Mesenteric fat pad (tissue), 1 donor: ENCODE data around the gene FAR2. TPM values are rescaled to one million over a fixed set of nuclear protein-coding genes. Genes with fewer than 3 reads are reported as not detected.
"Not testable (repeated sequence)": the region's sequence is repeated elsewhere in the genome, so short reads cannot be mapped to it uniquely, and the experiment has no call there.

Experiments used
- DNase-seq: peaks from one replicate; pipeline ENCODE4 v3.0.0-alpha.2; 2020; ENCODE audit warnings: low spot score
- total RNA-seq: library from RNA; stranded (reverse); fragmentation: NEBNext Ultra II Directional; extraction: Animal tissue kit (Norgen Biotek cat#: 25700); gene quantifications from one replicate; pipeline ENCODE4 v1.2.1, GENCODE V29; 2021
- donor health status: DM: yes; HTN: yes; CAD: no.

Gene FAR2
- total RNA-seq, 1 donor from 2014 or later, result 14.2 TPM

GRCh38 chr12:29275834-29276233 lies 126.8 kb downstream of the FAR2 start:
- DNase-seq, result no peak

GRCh38 chr12:29277231-29277630 lies 128.2 kb downstream of the FAR2 start:
- no peak for DNase-seq

GRCh38 chr12:29278673-29279420 lies 129.8 kb downstream of the FAR2 start:
- no peak for DNase-seq

GRCh38 chr12:29281371-29282005 lies 132.4 kb downstream of the FAR2 start:
- no peak for DNase-seq

GRCh38 chr12:29282031-29282816 lies 133.1 kb downstream of the FAR2 start:
- DNase-seq, result no peak

- DNase-seq, result no peak
Observed at GRCh38 chr12:29283969-29284700, 135.1 kb downstream of the FAR2 start.

GRCh38 chr12:29286081-29286790 lies 137.2 kb downstream of the FAR2 start:
- no peak for DNase-seq

- no peak for DNase-seq
Observed at GRCh38 chr12:29287622-29288021, 138.5 kb downstream of the FAR2 start.

GRCh38 chr12:29288031-29288430 lies 139.0 kb downstream of the FAR2 start:
- DNase-seq, result no peak

GRCh38 chr12:29290475-29290874 lies 141.4 kb downstream of the FAR2 start:
- DNase-seq, result not testable (repeated sequence)

- no peak for DNase-seq
Observed at GRCh38 chr12:29291226-29291625, 142.1 kb downstream of the FAR2 start.

- DNase-seq, result no peak
Observed at GRCh38 chr12:29299633-29300032, 150.6 kb downstream of the FAR2 start.

- DNase-seq, result no peak
Observed at GRCh38 chr12:29301114-29301513, 152.0 kb downstream of the FAR2 start.

- DNase-seq, result no peak
Observed at GRCh38 chr12:29304388-29304787, 155.3 kb downstream of the FAR2 start.

GRCh38 chr12:29306266-29306665 lies 157.2 kb downstream of the FAR2 start:
- DNase-seq, result no peak

- DNase-seq, result no peak
Observed at GRCh38 chr12:29306682-29307081, 157.6 kb downstream of the FAR2 start.

- DNase-seq, result no peak
Observed at GRCh38 chr12:29309320-29309902, 160.3 kb downstream of the FAR2 start.

- no peak for DNase-seq
Observed at GRCh38 chr12:29310899-29311298, 161.8 kb downstream of the FAR2 start.

GRCh38 chr12:29314416-29314815 lies 165.3 kb downstream of the FAR2 start:
- no peak for DNase-seq

- DNase-seq, result no peak
Observed at GRCh38 chr12:29316752-29317151, 167.7 kb downstream of the FAR2 start.
